ENCODE data around the gene ABTB1. TPM values are rescaled to one million over a fixed set of nuclear protein-coding genes. Genes with fewer than 3 reads are reported as not detected.

The ABTB1 gene
- total and polyA plus RNA-seq, 4 donors = 28.7 to 263 (median 62.6) TPM

GRCh38 chr3:127685708-127686511, 13.2 kb downstream of the ABTB1 start:
- intact Hi-C loops (cut with DNase I) = no loop called here
- ATAC-seq (ENCODE audit: low FRiP score) (no peak), DNase-seq (no peak)
- no peaks in the 10 kb centered on the region for H3K36me3 ChIP-seq (ENCODE audit: control insufficient read depth in 1 of 2, insufficient read depth in 2 of 2, low read length in 1 of 2)
- no peaks in the 10 kb centered on the region for H3K4me1 ChIP-seq (ENCODE audit: control insufficient read depth in 1 of 2, insufficient read depth in 2 of 2, low read length in 2 of 2)
- H3K27me3 ChIP-seq (ENCODE audit: control insufficient read depth in 1 of 2, insufficient read depth in 2 of 2, low read length in 1 of 2) = no peaks in the 10 kb centered on the region
- no peaks in the 10 kb centered on the region for H3K9me3 ChIP-seq (ENCODE audit: control insufficient read depth, low read length)
- 82 to 87% methylated on average over 4 of the region's 4 CpGs for WGBS, 2 donors
- no peak overlapping the region for H3K27ac ChIP-seq (ENCODE audit: low read depth in 1 of 2, low read length in 2 of 2)
- H3K4me3 ChIP-seq (ENCODE audit: low read length in 2 of 2) = no peak overlapping the region

GRCh38 chr3:127686512-127686894, 13.8 kb downstream of the ABTB1 start:
- H3K9me3 ChIP-seq (ENCODE audit: control insufficient read depth, low read length) = no peaks in the 10 kb centered on the region
- H3K4me1 ChIP-seq (ENCODE audit: control insufficient read depth in 1 of 2, insufficient read depth in 2 of 2, low read length in 2 of 2) = no peaks in the 10 kb centered on the region
- intact Hi-C loops (cut with DNase I) = no loop called here
- ATAC-seq (ENCODE audit: low FRiP score) (no peak), DNase-seq (no peak)
- H3K4me3 ChIP-seq (ENCODE audit: low read length in 2 of 2) = no peak overlapping the region
- H3K27ac ChIP-seq (ENCODE audit: low read depth in 1 of 2, low read length in 2 of 2) = no peak overlapping the region
- H3K36me3 ChIP-seq (ENCODE audit: control insufficient read depth in 1 of 2, insufficient read depth in 2 of 2, low read length in 1 of 2) = no peaks in the 10 kb centered on the region
- H3K27me3 ChIP-seq (ENCODE audit: control insufficient read depth in 1 of 2, insufficient read depth in 2 of 2, low read length in 1 of 2) = no peaks in the 10 kb centered on the region

GRCh38 chr3:127687228-127687737, 14.5 kb downstream of the ABTB1 start:
- intact Hi-C loops (cut with DNase I) = no loop called here
- Histone ChIP-seq H3K27ac (ENCODE audit: low read depth in 1 of 2, low read length in 2 of 2) (no peak overlapping the region), H3K9me3 (ENCODE audit: control insufficient read depth, low read length) (no peaks in the 10 kb centered on the region), H3K4me1 (ENCODE audit: control insufficient read depth in 1 of 2, insufficient read depth in 2 of 2, low read length in 2 of 2) (no peaks in the 10 kb centered on the region), H3K36me3 (ENCODE audit: control insufficient read depth in 1 of 2, insufficient read depth in 2 of 2, low read length in 1 of 2) (no peaks in the 10 kb centered on the region), H3K27me3 (ENCODE audit: control insufficient read depth in 1 of 2, insufficient read depth in 2 of 2, low read length in 1 of 2) (no peaks in the 10 kb centered on the region), H3K4me3 (ENCODE audit: low read length in 2 of 2) (no peak overlapping the region)
- ATAC-seq (ENCODE audit: low FRiP score) (no peak), DNase-seq (no peak)
- WGBS, 2 donors = 94 to 96% methylated on average over 2 of the region's 2 CpGs

- Histone ChIP-seq H3K27ac (ENCODE audit: low read depth in 1 of 2, low read length in 2 of 2) (peak overlapping the region in 1 of 2 donors; percentile 6), H3K36me3 (ENCODE audit: control insufficient read depth in 1 of 2, insufficient read depth in 2 of 2, low read length in 1 of 2) (no peaks in the 10 kb centered on the region), H3K4me3 (ENCODE audit: low read length in 2 of 2) (no peak overlapping the region), H3K27me3 (ENCODE audit: control insufficient read depth in 1 of 2, insufficient read depth in 2 of 2, low read length in 1 of 2) (no peaks in the 10 kb centered on the region), H3K4me1 (ENCODE audit: control insufficient read depth in 1 of 2, insufficient read depth in 2 of 2, low read length in 2 of 2) (no peaks in the 10 kb centered on the region), H3K9me3 (ENCODE audit: control insufficient read depth, low read length) (no peaks in the 10 kb centered on the region)
- DNase-seq = peak in 1 of 2 donors; percentile 21
- intact Hi-C loops (cut with DNase I) = loop anchor here in 1 of 2 donors (2.0 kb wide), 1 partner anchor 135 kb away; the partner anchor contains the start of gene MGLL
- no peak for ATAC-seq (ENCODE audit: low FRiP score)
- WGBS, 2 donors = 17 to 31% methylated on average over 2 of the region's 2 CpGs
These were observed 15.3 kb downstream of the ABTB1 start for GRCh38 chr3:127688022-127688415.

- intact Hi-C loops (cut with DNase I) = loop anchor here in 1 of 2 donors (2.0 kb wide), 1 partner anchor 134 kb away; the partner anchor contains the start of gene MGLL
- H3K4me1 ChIP-seq (ENCODE audit: control insufficient read depth in 1 of 2, insufficient read depth in 2 of 2, low read length in 2 of 2) = no peaks in the 10 kb centered on the region
- WGBS, 2 donors = 34 to 35% methylated on average over 20 of the region's 20 CpGs
- no peaks in the 10 kb centered on the region for H3K36me3 ChIP-seq (ENCODE audit: control insufficient read depth in 1 of 2, insufficient read depth in 2 of 2, low read length in 1 of 2)
- H3K27ac ChIP-seq (ENCODE audit: low read depth in 1 of 2, low read length in 2 of 2) = peak overlapping the region in 1 of 2 donors; percentile 49
- peak; percentile 30 for ATAC-seq (ENCODE audit: low FRiP score)
- no peaks in the 10 kb centered on the region for H3K27me3 ChIP-seq (ENCODE audit: control insufficient read depth in 1 of 2, insufficient read depth in 2 of 2, low read length in 1 of 2)
- H3K4me3 ChIP-seq (ENCODE audit: low read length in 2 of 2) = no peak overlapping the region
- H3K9me3 ChIP-seq (ENCODE audit: control insufficient read depth, low read length) = no peaks in the 10 kb centered on the region
- DNase-seq = peak; percentile 73 to 78
These were observed 15.9 kb downstream of the ABTB1 start for GRCh38 chr3:127688416-127689265.

- intact Hi-C loops (cut with DNase I) = loop anchor here in 1 of 2 donors (2.0 kb wide), 1 partner anchor 133 kb away; the partner anchor contains the start of gene MGLL
- ATAC-seq (ENCODE audit: low FRiP score) (no peak), DNase-seq (peak; percentile 37 to 65)
- peak overlapping the region; percentile 49 to 68 for H3K27ac ChIP-seq (ENCODE audit: low read depth in 1 of 2, low read length in 2 of 2)
- H3K4me1 ChIP-seq (ENCODE audit: control insufficient read depth in 1 of 2, insufficient read depth in 2 of 2, low read length in 2 of 2) = no peaks in the 10 kb centered on the region
- H3K36me3 ChIP-seq (ENCODE audit: control insufficient read depth in 1 of 2, insufficient read depth in 2 of 2, low read length in 1 of 2) = no peaks in the 10 kb centered on the region
- WGBS, 2 donors = 71 to 76% methylated on average over 19 of the region's 19 CpGs
- no peaks in the 10 kb centered on the region for H3K9me3 ChIP-seq (ENCODE audit: control insufficient read depth, low read length)
- no peak overlapping the region for H3K4me3 ChIP-seq (ENCODE audit: low read length in 2 of 2)
- no peaks in the 10 kb centered on the region for H3K27me3 ChIP-seq (ENCODE audit: control insufficient read depth in 1 of 2, insufficient read depth in 2 of 2, low read length in 1 of 2)
These were observed 16.6 kb downstream of the ABTB1 start for GRCh38 chr3:127689266-127689860.

- ATAC-seq (ENCODE audit: low FRiP score) = peak; percentile 55
- H3K27me3 ChIP-seq (ENCODE audit: control insufficient read depth in 1 of 2, insufficient read depth in 2 of 2, low read length in 1 of 2) = no peaks in the 10 kb centered on the region
- no peaks in the 10 kb centered on the region for H3K36me3 ChIP-seq (ENCODE audit: control insufficient read depth in 1 of 2, insufficient read depth in 2 of 2, low read length in 1 of 2)
- H3K4me1 ChIP-seq (ENCODE audit: control insufficient read depth in 1 of 2, insufficient read depth in 2 of 2, low read length in 2 of 2) = no peaks in the 10 kb centered on the region
- WGBS, 2 donors = 4 to 7% methylated on average over 4 of the region's 4 CpGs
- peak overlapping the region; percentile 70 to 90 for H3K27ac ChIP-seq (ENCODE audit: low read depth in 1 of 2, low read length in 2 of 2)
- intact Hi-C loops (cut with DNase I) = loop anchor here in 1 of 2 donors (2.0 to 10.0 kb wide), 3 partner anchors 35 to 225 kb away; partner anchors contain the start of gene KBTBD12
- DNase-seq = peak; percentile 67 to 78
- no peak overlapping the region for H3K4me3 ChIP-seq (ENCODE audit: low read length in 2 of 2)
- H3K9me3 ChIP-seq (ENCODE audit: control insufficient read depth, low read length) = no peaks in the 10 kb centered on the region
These were observed 17.4 kb downstream of the ABTB1 start for GRCh38 chr3:127690106-127690505.

GRCh38 chr3:127690823-127691452, 18.2 kb downstream of the ABTB1 start:
- Histone ChIP-seq H3K27ac (ENCODE audit: low read depth in 1 of 2, low read length in 2 of 2) (peak overlapping the region; percentile 70 to 90), H3K4me1 (ENCODE audit: control insufficient read depth in 1 of 2, insufficient read depth in 2 of 2, low read length in 2 of 2) (no peaks in the 10 kb centered on the region), H3K27me3 (ENCODE audit: control insufficient read depth in 1 of 2, insufficient read depth in 2 of 2, low read length in 1 of 2) (no peaks in the 10 kb centered on the region), H3K36me3 (ENCODE audit: control insufficient read depth in 1 of 2, insufficient read depth in 2 of 2, low read length in 1 of 2) (no peaks in the 10 kb centered on the region), H3K9me3 (ENCODE audit: control insufficient read depth, low read length) (no peaks in the 10 kb centered on the region), H3K4me3 (ENCODE audit: low read length in 2 of 2) (no peak overlapping the region)
- WGBS, 2 donors = 32 to 40% methylated on average over 4 of the region's 4 CpGs
- intact Hi-C loops (cut with DNase I) = loop anchor here in 1 of 2 donors (2.0 to 10.0 kb wide), 3 partner anchors 36 to 224 kb away; partner anchors contain the start of gene KBTBD12
- DNase-seq (peak; percentile 72 to 79), ATAC-seq (ENCODE audit: low FRiP score) (peak; percentile 84)

Data from aorta (tissue), 5 donors.